Prostate gland (tissue), 2 donors: ENCODE measurements around the gene ZBTB40.

Experiments used
- CTCF ChIP-seq, 4 experiments: fragments of 200-600 bp in 2 of 4; fragments of 450-650 bp in 2 of 4; sonication (generic) in 2 of 4; IDR thresholded peaks; 1 replicate in 3 of 4; 2 replicates in 1 of 4; pipeline ENCODE4 v1.5.1; 2016 to 2019; ENCODE audit warnings: antibody characterized with exemption in 4 of 4, mild to moderate bottlenecking in 2 of 4, moderate library complexity in 2 of 4
- POLR2A ChIP-seq: fragments of 450-650 bp; IDR thresholded peaks from one replicate; pipeline ENCODE4 v1.6.1; 2016; ENCODE audit warnings: antibody characterized with exemption, mild to moderate bottlenecking
- POLR2AphosphoS5 ChIP-seq: sonication (generic); formaldehyde crosslinking; IDR thresholded peaks from one replicate; pipeline ENCODE4 v1.6.1; 2017; ENCODE audit warnings: antibody characterized with exemption

- no peak for TF ChIP-seq CTCF (IDR thresholded peaks at IDR 0.05)
- TF ChIP-seq POLR2AphosphoS5 = no peak
- TF ChIP-seq POLR2A = no peak
Measured at GRCh38 chr1:22485431-22485830, 33.8 kb downstream of the ZBTB40 start.
